GM12878 (cell line): ENCODE data around the gene UCKL1.

Source experiments
- BRCA1 ChIP-seq: IDR thresholded peaks from 2 replicates; pipeline ENCODE4 v1.6.1; 2011; ENCODE audit warnings: low read depth, low read length, improper control_type of control experiment
- CHD2 ChIP-seq: IDR thresholded peaks from 2 replicates; pipeline ENCODE4 v1.6.1; 2011; ENCODE audit warnings: low read depth, low read length, improper control_type of control experiment, borderline replicate concordance
- MYC ChIP-seq: IDR thresholded peaks from 2 replicates; pipeline ENCODE4 v1.6.1; 2011; ENCODE audit warnings: mild to moderate bottlenecking, low read length, moderate library complexity, inconsistent platforms; ENCODE audit not compliant: insufficient read depth, insufficient replicate concordance, insufficient read length, severe bottlenecking
- NFIC ChIP-seq: IDR thresholded peaks from 2 replicates; pipeline ENCODE4 v1.6.1; 2012; ENCODE audit warnings: low read depth, mild to moderate bottlenecking, inconsistent platforms, low read length, moderate library complexity
- POLR2A ChIP-seq: IDR thresholded peaks from 2 replicates; pipeline ENCODE4 v1.6.1; 2011; ENCODE audit warnings: low read depth, mild to moderate bottlenecking, low read length
- SMC3 ChIP-seq: IDR thresholded peaks from 2 replicates; pipeline ENCODE4 v1.6.1; 2011; ENCODE audit warnings: low read length, improper control_type of control experiment, borderline replicate concordance
- SUPT20H ChIP-seq: IDR thresholded peaks from 2 replicates; pipeline ENCODE4 v1.6.1; 2011; ENCODE audit warnings: low read depth, mild to moderate bottlenecking, low read length, moderate library complexity, borderline replicate concordance; ENCODE audit not compliant: control insufficient read depth
- TCF7 ChIP-seq: IDR thresholded peaks from 2 replicates; pipeline ENCODE4 v1.6.1; 2014; ENCODE audit warnings: antibody characterized with exemption, borderline replicate concordance
- TF ChIP-seq, protein P1 (sequence below), 3 experiments: IDR thresholded peaks in 2 of 3; conservative IDR thresholded peaks in 1 of 3; 2 replicates each; pipeline ENCODE4 v1.5.1; 2011; ENCODE audit warnings: low read depth in 3 of 3, low read length in 3 of 3, mild to moderate bottlenecking in 3 of 3, control low read depth in 2 of 3, moderate library complexity in 2 of 3, inconsistent platforms in 1 of 3, mixed read lengths in 1 of 3; ENCODE audit not compliant: control insufficient read depth in 2 of 3, insufficient read depth in 1 of 3; ENCODE audit errors: extremely low read depth in 1 of 3
- TF ChIP-seq, protein P2 (sequence below): fragments of 150-350 bp; IDR thresholded peaks from 2 replicates; pipeline ENCODE4 v1.6.1; 2016; ENCODE audit warnings: low read depth, low read length
- TF ChIP-seq, protein P3 (sequence below): fragments of 450-650 bp; IDR thresholded peaks from 2 replicates; pipeline ENCODE4 v1.6.1; 2014; ENCODE audit warnings: mild to moderate bottlenecking
- TF ChIP-seq, protein P4 (sequence below): fragments of 450-650 bp; IDR thresholded peaks from 2 replicates; pipeline ENCODE4 v1.6.1; 2017; ENCODE audit warnings: mild to moderate bottlenecking

DNA sequence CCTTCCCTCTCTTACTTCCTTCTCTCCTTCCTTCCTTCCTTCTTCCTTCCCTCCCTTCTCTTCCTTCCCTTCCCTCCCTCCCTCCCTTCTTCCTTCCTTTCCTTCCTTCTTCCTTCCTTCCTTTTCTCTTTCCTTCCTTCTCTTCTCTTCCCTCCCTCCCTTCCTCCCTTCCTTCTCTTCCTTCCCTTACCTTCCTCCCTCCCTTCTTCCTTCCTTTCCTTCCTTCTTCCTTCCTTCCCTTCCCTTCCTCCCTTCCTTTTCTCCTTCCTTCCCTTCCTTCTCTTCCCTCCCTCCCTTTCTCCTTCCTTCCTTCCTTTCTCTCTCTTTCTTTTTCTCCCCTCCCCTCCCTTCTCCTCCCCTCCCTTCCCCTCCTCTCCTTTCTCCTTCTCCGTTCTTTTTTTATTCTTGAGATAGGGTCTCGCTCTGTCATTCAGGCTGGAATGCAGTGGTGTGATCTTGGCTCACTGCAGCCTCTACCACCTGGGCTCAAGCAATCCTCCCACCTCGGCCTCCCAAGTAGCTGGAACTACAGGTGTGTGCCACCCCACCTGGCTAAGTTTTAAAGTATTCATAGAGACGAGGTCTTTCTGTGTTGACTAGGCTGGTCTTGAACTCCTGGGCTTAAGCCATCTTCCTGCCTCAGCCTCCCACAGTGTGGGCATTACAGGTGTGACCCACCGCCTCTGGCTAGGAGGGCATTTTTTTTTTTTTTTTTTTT, 14.7 kb upstream of the UCKL1 start:
- TF ChIP-seq, protein P1, sequence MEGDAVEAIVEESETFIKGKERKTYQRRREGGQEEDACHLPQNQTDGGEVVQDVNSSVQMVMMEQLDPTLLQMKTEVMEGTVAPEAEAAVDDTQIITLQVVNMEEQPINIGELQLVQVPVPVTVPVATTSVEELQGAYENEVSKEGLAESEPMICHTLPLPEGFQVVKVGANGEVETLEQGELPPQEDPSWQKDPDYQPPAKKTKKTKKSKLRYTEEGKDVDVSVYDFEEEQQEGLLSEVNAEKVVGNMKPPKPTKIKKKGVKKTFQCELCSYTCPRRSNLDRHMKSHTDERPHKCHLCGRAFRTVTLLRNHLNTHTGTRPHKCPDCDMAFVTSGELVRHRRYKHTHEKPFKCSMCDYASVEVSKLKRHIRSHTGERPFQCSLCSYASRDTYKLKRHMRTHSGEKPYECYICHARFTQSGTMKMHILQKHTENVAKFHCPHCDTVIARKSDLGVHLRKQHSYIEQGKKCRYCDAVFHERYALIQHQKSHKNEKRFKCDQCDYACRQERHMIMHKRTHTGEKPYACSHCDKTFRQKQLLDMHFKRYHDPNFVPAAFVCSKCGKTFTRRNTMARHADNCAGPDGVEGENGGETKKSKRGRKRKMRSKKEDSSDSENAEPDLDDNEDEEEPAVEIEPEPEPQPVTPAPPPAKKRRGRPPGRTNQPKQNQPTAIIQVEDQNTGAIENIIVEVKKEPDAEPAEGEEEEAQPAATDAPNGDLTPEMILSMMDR (IDR thresholded peaks at IDR 0.05 in 2 of 3, conservative IDR thresholded peaks at IDR 0.05 in 1 of 3; ENCODE audit: control insufficient read depth in 2 of 3, extremely low read depth in 1 of 3, insufficient read depth in 1 of 3, low read depth in 3 of 3, low read length in 3 of 3) = no peak
- TF ChIP-seq BRCA1 = no peak
- TF ChIP-seq, protein P2, sequence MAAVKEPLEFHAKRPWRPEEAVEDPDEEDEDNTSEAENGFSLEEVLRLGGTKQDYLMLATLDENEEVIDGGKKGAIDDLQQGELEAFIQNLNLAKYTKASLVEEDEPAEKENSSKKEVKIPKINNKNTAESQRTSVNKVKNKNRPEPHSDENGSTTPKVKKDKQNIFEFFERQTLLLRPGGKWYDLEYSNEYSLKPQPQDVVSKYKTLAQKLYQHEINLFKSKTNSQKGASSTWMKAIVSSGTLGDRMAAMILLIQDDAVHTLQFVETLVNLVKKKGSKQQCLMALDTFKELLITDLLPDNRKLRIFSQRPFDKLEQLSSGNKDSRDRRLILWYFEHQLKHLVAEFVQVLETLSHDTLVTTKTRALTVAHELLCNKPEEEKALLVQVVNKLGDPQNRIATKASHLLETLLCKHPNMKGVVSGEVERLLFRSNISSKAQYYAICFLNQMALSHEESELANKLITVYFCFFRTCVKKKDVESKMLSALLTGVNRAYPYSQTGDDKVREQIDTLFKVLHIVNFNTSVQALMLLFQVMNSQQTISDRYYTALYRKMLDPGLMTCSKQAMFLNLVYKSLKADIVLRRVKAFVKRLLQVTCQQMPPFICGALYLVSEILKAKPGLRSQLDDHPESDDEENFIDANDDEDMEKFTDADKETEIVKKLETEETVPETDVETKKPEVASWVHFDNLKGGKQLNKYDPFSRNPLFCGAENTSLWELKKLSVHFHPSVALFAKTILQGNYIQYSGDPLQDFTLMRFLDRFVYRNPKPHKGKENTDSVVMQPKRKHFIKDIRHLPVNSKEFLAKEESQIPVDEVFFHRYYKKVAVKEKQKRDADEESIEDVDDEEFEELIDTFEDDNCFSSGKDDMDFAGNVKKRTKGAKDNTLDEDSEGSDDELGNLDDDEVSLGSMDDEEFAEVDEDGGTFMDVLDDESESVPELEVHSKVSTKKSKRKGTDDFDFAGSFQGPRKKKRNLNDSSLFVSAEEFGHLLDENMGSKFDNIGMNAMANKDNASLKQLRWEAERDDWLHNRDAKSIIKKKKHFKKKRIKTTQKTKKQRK = no peak
- TF ChIP-seq POLR2A = no peak
- TF ChIP-seq TCF7 = no peak
- TF ChIP-seq CHD2 = no peak
- TF ChIP-seq SMC3 = no peak
- TF ChIP-seq MYC = no peak
- TF ChIP-seq, protein P3, sequence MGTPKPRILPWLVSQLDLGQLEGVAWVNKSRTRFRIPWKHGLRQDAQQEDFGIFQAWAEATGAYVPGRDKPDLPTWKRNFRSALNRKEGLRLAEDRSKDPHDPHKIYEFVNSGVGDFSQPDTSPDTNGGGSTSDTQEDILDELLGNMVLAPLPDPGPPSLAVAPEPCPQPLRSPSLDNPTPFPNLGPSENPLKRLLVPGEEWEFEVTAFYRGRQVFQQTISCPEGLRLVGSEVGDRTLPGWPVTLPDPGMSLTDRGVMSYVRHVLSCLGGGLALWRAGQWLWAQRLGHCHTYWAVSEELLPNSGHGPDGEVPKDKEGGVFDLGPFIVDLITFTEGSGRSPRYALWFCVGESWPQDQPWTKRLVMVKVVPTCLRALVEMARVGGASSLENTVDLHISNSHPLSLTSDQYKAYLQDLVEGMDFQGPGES = no peak
- no peak for TF ChIP-seq SUPT20H
- TF ChIP-seq NFIC = no peak
- TF ChIP-seq, protein P4, sequence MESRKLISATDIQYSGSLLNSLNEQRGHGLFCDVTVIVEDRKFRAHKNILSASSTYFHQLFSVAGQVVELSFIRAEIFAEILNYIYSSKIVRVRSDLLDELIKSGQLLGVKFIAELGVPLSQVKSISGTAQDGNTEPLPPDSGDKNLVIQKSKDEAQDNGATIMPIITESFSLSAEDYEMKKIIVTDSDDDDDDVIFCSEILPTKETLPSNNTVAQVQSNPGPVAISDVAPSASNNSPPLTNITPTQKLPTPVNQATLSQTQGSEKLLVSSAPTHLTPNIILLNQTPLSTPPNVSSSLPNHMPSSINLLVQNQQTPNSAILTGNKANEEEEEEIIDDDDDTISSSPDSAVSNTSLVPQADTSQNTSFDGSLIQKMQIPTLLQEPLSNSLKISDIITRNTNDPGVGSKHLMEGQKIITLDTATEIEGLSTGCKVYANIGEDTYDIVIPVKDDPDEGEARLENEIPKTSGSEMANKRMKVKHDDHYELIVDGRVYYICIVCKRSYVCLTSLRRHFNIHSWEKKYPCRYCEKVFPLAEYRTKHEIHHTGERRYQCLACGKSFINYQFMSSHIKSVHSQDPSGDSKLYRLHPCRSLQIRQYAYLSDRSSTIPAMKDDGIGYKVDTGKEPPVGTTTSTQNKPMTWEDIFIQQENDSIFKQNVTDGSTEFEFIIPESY = no peak
